NCI-H146 (cell line): ENCODE data around the gene MTG1.
A peak's percentile ranks its signal among the peaks of the same experiment; 100 is the strongest.
"Not testable (repeated sequence)": the region's sequence is repeated elsewhere in the genome, so short reads cannot be mapped to it uniquely, and the experiment has no call there.

Experiments used
- DNase-seq: peaks from one replicate; lab custom pipeline; 2025; lab: John Stamatoyannopoulos, UW

MTG1 gene

DNA sequence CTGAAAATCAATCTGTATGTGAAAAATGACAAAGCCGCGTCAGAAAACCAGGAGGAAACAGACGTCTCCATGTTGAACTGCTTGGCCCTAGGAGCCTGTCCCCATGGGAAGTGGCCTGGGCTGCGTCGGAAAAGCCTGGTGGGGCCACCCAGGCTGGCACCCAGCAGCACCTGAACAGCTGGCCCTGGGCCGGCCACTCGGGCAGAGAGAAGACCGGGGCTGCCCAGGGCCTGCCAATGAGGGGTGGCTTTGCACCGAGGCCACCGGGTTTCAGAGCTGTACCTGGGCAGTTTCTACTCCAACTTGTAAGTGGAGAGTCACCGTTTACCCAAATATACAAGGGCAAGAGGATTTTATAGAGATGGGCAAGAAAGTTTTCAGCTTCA, 35.0 kb upstream of the MTG1 start:
- no peak for DNase-seq

DNA sequence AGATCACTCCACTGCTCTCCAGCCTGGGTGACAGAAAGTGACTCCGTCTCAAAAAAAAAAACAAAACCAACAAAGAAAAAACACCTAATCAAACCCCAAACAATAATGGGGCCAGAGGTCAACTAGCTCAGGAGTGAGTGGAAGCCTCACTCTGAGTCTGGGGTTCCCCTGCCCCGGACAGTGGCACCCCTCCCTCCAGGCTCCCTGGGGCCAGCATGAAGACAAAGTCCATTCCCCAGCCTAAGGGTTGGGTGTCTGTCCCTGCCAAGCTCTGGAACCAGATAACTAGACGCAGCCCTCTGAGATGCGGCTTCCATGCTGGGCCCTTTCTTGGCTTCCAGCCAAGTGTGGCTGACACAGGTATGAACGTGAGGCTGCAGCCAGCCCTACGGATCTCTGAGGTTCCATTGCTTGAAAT, 34.4 kb upstream of the MTG1 start:
- DNase-seq: peak; percentile 82

DNA sequence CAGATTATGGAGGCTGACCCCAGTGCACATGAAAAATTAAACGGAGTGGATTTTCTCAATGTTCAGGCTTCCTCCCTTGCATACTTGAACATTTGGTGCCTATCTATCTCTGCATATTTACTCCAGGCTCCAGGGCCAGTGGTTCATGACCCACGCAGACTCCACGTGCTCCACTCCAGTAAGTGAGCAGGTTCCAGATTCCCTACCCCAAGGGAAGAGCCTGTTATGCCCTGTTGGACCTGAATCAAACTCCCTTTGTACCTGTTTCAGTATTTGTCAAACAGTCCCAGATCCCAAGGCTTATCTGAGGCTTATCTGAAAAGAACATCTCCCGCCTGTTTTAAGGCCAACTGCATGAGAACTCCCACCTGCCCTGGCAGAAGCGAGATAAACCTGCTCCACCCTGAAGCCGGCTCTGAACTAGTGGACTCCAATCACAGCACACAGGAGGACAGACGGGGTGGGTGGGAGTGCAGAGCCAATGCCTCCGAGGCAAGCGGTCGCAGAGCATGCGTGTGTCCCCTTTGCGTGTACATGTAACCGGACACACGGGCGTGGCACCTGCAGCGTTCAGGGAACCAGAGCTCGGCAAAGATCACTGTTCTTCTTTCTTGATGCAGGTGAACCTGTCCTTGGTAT, 33.9 kb upstream of the MTG1 start:
- no peak for DNase-seq

DNA sequence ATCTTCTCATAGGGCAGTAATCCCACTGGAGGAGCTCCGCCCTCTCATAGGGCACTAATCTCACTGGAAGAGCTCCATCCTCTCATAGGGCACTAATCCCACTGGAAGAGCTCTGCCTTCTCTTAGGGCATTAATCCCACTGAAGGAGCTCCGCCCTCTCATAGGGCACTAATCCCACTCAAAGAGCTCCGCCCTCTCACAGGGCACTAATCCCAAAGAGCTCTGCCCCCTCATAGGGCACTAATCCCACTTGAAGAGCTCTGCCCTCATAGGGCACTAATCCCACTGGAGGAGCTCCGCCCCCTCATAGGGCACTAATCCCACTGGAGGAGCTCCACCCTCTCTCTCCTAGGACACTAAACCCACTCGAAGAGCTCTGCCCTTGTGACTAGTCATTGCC, 32.7 kb upstream of the MTG1 start:
- no peak for DNase-seq

DNA sequence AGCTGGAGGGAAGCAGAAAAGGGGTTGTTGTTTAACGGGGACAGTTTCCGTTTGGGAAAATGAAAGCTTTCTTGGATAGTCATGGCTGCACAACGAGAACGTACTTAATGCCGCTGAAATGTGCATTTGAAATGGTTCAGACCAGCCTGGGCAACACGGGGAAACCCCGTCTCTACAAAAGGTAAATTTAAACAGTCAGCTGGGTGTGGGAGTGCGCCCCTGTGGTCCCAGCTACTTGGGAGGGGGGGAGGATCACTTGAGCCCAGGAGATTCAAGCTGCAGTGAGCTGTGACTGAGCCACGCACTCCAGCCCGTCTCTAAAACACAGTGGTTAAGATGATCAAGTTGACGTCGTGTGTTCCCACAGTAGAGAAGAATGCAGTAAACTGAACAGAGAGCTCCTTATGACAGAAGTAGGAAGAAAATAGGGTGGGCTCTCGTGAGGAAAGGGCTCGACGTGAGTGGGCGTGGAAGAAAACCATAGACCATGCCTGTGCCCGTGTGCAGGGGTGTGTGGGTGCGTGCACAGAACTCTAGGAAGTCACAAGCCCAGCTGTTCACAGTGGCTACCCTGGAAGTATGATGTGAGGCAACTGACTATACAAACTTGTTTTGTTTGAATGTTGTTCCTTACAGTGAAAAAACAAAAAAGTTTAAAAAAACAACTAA, 32.0 kb upstream of the MTG1 start:
- DNase-seq: no peak

DNA sequence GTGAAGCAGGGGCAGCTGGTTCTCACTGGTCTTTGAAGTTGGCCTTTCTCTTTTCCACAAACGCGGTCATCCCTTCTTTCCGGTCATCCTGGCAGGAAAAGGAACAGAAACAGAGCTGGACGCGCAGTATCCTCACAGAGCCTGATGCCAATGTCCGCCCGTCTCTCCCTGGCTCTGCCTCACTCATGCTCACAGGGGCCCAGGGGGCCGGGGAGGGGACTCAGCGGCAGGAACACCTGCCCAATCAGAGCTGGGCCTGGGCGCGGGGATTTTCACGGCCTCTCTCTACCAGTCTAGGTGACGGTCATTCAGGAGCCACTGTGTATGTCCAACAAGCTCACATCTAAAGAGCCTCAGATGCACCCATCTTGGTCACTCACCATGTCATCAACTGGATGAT, 31.1 kb upstream of the MTG1 start:
- no peak for DNase-seq

DNA sequence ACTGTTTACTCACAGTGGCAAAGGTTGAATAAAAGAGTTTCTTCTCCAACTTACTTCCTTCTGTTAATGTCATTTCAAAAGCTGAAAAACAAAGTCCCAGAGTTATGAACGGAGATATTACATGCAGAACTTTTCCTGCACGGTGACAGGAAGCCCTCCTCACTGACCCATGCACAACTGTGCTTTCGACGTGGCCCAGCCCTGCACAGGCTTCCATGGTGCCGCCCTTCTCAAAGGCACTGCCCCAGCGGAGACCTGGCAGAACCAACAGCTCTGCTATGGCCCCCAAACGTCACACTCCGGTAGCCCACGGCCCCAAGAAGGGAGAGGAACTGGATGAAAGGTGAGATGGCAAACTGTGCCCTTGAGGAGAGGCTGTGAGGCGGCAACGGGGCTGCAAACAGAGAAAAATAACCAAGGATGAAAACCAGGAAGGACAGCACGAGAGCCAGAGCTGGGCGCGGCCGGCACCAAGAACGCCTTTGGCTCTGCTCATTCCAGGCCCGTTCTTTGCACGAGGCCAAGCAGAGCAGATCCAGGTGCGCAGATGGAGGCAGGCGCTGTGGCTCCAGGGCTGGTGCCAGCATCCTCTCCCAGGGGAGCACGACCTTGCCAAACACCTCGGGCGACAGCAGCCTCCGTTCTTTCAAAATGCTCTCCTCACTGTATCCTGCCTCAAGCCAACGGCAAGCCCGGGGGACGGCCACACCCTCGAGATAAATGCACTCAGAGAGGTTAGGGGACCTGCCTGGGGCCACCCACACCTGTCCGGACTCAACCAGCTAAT, 29.1 kb upstream of the MTG1 start:
- no peak for DNase-seq

DNA sequence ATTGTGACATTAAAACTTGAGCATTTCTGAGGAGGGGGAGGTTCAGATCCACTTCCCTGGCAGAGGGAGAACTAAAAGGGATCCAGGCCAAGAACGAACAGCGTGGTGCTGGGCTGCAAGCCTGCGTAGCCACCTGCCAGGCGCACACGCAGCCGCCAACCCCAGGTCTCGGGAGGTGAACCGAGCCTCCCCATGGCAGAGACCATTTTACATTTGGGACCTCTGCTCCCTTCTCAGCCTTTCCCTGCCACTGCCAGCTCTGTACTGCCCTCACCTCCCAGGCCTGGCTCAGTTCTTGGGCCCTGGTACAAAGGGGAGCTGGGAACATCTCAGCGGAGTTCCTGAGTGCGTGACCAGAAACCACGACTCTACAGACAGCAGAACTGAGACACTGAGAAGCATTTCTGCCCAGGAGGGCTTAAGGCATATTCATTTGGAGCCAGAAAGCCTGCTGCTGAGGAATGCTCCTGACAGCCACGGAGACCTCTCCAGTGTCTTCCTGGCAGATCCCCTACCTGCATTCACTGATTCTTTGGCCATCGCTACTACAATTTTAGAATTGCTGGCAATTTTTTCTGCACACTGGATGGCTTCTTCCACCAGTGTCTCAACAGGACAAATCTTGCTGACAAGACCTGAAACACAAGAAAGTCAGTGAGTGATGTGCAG, 28.4 kb upstream of the MTG1 start:
- DNase-seq: no peak

DNA sequence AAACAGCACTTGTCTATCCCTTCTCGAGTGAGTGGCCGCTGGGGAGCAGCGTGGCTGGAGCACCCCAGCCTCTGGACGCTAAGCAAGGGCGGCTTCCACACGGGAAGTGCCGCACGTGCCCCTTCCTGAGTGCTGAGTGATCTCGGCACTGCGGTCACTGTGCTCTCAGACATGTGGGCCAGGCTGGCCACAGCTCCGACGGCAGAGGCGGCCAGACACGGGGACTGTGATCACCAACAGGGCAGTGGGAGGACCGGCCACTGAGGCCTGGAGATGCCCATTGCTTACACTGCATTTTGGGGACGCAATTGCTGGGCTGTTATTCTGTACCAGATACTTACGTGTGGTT, 27.9 kb upstream of the MTG1 start:
- no peak for DNase-seq

DNA sequence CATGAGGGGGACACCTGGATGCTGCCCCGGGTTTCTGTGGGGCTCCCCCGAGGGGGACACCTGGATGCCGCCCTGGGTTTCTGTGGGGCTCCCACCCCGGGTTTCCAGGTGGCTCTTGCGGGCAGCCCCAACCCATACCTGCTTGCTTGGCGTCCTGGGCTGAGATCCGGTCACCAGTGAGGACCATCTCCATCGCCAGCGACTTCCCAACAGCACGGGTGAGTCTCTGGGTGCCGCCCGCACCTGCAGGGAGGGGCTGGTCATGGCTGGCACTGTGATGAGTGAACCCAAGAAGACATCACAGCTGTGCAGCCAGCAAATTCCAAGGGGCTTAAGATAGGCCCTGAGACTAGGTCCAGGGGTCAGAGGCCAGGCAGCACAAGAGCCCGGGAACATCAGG, 27.2 kb upstream of the MTG1 start:
- DNase-seq: no peak

DNA sequence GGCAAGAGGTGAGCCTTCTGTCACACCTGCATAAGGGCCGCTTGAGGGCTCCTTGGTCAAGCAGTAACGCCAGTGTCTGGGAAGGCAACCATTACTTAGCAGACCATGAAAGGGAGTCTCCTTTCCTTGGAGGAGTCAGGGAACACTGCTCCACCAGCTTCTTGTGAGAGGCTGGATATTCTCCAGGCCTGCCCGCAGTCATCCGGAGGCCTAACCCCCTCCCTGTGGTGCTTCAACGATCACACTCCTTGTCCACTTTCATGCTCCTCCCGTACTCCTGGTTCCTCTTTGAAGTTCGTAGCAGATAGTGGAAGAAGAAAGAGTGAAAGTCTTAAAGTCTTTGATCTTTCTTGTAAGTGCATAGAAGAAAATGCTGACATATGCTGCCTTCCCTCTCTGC, 26.5 kb upstream of the MTG1 start:
- not testable (repeated sequence) for DNase-seq

DNA sequence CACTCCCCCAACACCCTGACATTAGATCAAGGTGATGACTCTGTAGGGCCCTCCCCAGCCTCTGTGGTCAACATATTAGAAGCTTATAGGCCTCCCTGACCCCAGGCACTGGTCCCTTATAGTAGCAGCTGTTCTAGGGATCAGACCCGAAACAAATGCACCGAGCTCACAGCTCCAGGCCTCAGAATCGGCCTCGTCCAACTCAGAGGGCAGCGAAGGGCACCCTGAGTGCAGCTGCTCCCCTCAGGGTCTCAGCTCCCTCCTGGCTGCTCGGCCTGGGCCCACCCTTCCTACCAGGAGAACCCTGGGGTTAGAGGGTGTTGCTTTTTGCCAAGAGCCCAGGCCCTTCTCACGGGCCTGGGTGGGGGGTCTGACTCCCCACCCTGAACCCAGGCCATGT, 25.8 kb upstream of the MTG1 start:
- no peak for DNase-seq

DNA sequence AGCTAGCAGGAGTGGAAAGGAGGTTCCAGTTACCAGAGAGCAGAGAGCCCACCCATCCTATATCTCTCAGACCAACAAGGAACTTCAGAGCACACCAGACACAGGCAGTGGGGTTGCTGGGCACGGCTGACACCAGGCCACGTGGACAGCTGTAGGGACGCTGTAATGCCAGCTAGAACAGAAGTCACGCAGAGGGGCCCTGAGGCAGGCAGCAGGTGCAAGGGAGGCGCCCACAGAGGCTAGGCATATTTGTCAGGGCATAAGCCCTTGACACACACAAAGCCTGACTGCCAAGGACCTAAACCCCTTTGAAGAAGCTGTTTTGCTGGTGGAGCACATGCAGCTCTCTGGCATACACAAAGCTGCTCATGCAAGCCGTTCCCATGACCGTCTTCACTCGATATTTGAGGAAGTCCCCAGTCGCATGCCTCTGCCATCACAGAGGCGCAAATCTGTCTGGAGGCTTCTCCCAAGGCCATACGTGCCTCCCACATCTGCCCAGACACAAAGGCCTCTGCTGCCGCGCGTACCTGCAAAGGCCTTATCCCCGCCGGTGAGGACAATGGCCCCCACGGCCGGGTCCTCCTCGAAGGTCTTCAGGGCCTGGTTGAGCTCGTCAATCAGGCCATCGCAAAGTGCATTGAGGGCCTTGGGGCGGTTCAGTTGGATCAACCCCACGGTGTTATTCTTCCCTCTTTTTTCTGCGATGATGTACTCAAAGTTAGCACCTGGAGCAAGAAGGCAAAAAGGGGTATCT, 23.7 kb upstream of the MTG1 start:
- no peak for DNase-seq

DNA sequence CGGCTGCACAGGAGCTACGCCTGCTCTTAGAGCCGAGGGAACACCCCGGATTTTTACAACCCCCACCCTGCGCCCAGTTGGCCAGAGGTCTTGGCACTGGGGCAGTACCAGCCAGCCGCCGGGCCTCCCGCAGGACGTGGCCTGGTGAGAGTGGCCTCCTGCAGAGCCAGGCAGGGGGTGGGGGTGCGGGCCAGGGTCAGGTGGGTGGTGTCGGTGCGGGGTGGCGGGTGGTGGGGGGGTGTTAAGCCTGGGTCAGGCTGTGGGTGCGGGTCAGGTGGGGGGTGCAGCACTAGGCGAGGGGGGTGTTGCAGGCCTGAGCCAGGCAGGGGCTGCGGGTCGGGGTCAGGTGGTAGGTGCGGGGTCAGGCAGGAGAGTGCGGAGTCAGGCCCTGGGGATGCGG, 21.4 kb upstream of the MTG1 start:
- DNase-seq: no peak

DNA sequence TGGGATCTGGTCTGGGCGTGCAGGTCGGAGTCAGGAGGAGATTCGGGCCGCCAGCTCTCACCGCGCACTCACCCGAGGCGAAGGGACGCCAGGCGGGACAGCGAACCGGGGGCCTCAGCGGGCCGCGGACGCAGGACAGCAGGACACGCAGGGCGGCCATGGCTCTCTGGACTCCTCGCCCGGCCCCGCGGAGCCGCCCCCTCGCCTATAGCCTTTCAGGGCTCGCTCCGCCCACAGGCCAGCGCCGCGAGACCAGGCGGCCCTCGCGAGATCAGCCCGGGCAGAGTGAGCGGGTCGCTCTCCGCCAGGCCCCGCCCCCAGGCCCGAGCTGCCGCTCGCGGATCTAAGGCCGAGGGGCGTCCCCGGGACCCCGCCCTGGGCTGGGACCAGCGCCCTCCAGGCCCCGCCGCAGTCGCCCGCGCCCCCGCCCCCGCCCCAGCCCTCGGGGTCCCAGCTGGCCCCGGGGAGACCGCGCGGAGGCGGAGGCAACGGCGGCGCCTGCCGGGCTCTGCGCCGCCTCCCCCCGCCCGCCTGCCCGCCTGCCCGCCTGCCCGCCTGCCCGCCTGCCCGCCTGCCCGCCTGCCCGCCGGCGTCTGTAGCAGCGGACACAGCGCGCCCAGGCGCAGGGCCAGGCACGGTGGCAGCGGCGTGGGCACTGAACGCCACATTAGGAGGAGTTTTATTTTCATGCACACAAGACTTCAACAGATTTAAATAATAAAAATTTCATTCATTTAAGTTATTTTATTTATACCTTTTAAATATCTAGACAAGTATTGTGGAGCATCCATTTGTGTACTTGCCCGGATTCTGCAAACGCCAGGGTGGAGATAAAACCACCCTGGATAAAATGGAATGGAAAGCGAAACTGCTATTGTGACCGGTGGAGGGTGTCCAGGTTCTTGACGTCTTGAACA, 20.5 kb upstream of the MTG1 start, which contains the start of gene ECHS1:
Gene ECHS1 (minus strand): TSS at position 181 of the 917 bp plus-strand sequence. CDS start 21 bp downstream, at position 160.
- DNase-seq: peak; percentile 95

DNA sequence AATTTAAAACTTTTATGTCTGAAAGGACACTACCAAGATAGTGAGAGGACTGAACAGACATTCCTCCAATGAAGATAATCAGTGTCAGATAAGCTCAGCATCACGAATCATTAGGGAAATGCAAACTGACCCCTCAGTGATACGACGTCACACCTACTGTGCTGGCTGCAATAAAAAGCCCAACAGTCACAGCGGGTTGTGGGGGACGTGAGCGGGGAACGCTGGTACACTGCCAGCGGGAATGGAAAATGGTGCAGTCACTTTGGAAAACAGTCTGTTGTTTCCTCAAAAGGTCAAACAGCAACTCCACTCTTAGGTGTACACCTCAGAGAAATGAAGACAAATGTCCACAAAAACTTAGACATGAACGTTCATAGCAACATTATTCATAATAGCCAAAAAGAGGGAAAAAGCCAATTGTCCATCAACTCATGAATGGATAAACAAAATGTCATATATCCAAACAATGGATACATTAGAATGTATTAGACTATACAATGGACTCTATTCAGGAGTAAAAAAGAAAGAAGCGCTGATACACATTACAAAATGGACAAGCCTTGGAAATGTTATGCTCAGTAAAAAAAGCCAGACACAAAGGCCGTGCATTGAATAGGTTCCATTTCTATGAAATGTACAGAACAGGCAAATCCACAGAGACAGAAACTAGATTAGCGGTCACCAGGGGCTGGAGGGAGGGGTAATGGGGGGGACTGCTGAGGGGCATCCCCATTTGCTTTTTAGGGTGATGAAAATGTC, 18.4 kb upstream of the MTG1 start:
- no peak for DNase-seq

DNA sequence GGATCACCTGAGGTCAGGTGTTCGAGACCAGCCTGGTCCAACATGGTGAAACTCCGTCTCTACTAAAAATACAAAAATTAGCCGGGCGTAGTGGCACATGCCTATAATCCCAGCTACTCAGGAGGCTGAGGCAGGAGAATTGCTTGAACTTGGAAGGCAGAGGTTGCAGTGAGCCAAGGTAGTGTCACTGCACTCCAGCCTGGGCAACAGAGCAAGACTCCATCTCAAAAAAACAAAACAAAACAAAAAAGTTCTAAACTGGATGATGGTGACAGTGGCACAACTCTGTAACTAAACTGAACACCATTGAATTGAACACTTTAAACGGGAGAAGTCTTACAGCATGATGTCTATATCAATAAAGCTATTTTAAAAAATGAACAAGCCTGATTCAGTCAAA, 17.8 kb upstream of the MTG1 start:
- DNase-seq: not testable (repeated sequence)

DNA sequence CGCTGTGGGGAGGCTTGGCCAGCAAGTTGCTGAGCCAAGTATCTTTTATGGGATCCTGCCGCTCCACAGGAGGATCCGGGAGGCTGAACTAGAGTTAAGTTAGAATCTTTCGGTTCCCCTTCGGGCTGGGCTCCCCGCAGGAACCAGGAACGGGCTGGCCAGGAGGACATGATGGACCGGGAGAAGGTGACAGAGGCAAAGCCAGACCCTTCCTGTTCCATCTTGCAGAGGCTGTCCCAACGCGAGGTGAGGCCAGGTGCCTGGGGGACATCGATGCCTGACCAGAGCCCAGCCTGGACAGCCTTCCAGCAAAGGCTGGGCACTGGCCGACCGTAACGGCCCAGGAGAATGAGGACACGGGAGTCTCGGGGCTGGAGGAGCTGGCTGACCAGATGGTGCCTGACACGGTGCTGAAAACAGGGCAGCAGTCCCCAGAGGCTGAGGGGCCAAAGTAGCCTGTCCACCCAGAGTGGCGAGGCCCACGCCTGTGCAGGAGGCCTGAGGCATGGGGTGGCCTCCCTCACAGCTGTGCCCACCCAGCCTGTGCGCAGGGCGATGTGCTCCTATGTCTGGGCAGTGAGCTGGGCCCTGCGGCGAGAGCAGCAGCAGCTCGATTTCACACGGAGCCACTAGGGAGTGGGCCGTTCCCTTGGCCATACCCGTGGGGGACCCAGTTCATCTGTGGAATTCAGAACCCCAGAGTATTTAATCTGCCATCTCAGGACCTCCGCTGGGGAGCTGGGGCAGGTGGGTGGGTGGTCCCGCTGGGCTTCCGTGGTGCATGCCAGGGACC, 16.7 kb upstream of the MTG1 start:
- DNase-seq: no peak

DNA sequence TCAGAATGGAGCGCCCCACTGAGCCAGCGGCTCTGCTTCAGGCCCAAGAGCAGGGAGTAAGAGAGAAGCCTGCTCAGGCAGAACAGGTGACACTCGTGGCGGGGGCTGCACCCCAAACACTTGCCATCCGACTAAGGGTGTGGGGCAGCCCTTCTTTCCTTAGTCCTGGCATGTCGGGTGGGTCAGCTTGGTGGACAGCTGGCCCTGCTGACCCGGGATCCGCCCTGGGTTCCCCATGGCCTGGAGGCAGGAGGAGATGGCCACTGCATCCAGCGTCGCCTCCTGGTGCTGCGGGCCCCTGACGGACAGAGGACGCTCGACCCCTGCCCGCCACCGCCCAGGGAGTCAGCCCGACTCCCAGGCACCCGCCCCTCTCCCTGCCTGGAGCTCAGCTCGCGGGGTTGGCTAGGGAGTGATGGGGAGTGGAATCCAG, 16.1 kb upstream of the MTG1 start:
- DNase-seq: no peak
